GM13977 (cell line): ENCODE measurements around the gene TFR2.

Experiments
- DNase-seq: peaks from one replicate; pipeline ENCODE4 v3.0.0; 2012; ENCODE audit warnings: low spot score
- CTCF ChIP-seq: IDR thresholded peaks from 2 replicates; pipeline ENCODE4 v1.5.1; 2012; ENCODE audit warnings: mild to moderate bottlenecking, control low read depth; ENCODE audit not compliant: insufficient read depth; ENCODE audit errors: extremely low read depth, missing control alignments
- in situ Hi-C: fragments of 300-500 bp; cut with MboI; formaldehyde crosslinking; loops from one replicate; pipeline ENCODE4 v1.12.0; 2022; ENCODE audit warnings: low sequenced_read_pairs, low pct_unique_long_range_greater_than_20kb, mixed read lengths, inconsistent platforms; ENCODE audit not compliant: unreplicated experiment

TFR2 gene

GRCh38 chr7:100572281-100572948 lies 68.9 kb downstream of the TFR2 start:
- no peak for TF ChIP-seq CTCF
- in situ Hi-C loops = no loop called here
- DNase-seq = no peak

GRCh38 chr7:100571829-100572116 lies 69.6 kb downstream of the TFR2 start:
- TF ChIP-seq CTCF = no peak
- no peak for DNase-seq
- in situ Hi-C loops = no loop called here

GRCh38 chr7:100570954-100571828 lies 70.2 kb downstream of the TFR2 start:
- TF ChIP-seq CTCF = no peak
- in situ Hi-C loops = no loop called here
- DNase-seq = no peak
